Measurements from ENCODE around the gene ZNF761. TPM values are rescaled to one million over a fixed set of nuclear protein-coding genes. Genes with fewer than 3 reads are reported as not detected.
"Not testable (repeated sequence)": the region's sequence is repeated elsewhere in the genome, so short reads cannot be mapped to it uniquely, and the experiment has no call there.

Gene ZNF761
- total and polyA plus RNA-seq, 2 experiments from 2014 or later, result 11.3 to 11.7 TPM

DNA sequence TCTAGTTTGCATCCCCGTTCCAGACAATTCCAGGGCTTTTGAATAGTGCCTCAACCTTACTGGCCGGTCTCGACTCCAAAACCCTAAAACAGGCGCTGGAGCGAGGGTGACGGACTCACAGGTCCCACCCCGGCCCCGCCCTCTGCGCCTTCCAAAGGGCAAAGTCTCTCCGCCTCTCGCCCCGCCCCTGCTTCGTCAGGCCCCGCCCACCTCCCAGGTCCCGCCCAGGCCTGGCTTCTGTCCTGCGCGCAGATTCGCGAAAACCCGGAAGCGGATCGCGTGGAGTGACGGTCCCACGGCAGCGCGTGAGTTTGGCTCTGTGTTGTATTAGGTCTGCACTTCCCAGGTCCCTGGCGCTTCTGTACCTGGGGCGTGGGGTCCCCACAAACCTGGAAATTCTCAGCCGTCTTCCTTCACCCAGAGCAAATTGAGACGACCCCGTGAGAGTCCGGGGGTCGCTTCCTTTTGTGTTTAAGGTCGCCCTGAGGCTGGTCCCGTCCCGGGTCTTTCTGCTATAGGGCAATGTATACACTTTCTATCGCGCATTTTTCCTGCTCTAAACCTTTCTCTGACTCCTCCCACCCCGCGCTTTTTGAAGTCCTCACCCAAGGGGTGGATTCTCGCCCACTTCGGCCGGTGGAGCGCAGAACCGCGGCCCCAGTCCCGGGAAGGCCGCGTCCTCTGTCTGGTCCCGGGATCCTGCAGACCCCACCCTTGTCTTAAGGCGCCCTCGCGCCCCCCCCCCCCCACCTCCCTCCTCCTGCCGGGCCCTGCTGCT, 35.9 kb downstream of the ZNF761 start, which contains the start of gene ZNF813:
Gene ZNF813, plus strand, starts transcription at position 249 of the 778 bp plus-strand sequence. CDS start 16,090 bp downstream, outside the sequence.
- H3K27me3 ChIP-seq, result no peaks in the 10 kb centered on the region
- H3K4me3 ChIP-seq, result peak within 1 kb of the TSS; percentile 96
- peak within 1 kb of the TSS; percentile 97 for H3K27ac ChIP-seq
- H3K9me3 ChIP-seq (ENCODE audit: low read depth), result no peaks in the 10 kb centered on the region
- peaks cover 17% of the 10 kb centered on the region for H3K4me1 ChIP-seq (ENCODE audit: low read depth)
- no peaks in the 10 kb centered on the region for H3K36me3 ChIP-seq
- DNase-seq (ENCODE audit: low read depth in 1 of 2, low spot score in 1 of 2), result peak; percentile 91 to 96
- TF ChIP-seq, protein P1, sequence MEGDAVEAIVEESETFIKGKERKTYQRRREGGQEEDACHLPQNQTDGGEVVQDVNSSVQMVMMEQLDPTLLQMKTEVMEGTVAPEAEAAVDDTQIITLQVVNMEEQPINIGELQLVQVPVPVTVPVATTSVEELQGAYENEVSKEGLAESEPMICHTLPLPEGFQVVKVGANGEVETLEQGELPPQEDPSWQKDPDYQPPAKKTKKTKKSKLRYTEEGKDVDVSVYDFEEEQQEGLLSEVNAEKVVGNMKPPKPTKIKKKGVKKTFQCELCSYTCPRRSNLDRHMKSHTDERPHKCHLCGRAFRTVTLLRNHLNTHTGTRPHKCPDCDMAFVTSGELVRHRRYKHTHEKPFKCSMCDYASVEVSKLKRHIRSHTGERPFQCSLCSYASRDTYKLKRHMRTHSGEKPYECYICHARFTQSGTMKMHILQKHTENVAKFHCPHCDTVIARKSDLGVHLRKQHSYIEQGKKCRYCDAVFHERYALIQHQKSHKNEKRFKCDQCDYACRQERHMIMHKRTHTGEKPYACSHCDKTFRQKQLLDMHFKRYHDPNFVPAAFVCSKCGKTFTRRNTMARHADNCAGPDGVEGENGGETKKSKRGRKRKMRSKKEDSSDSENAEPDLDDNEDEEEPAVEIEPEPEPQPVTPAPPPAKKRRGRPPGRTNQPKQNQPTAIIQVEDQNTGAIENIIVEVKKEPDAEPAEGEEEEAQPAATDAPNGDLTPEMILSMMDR (IDR thresholded peaks at IDR 0.05; ENCODE audit: low read depth, low read length), result no peak

DNA sequence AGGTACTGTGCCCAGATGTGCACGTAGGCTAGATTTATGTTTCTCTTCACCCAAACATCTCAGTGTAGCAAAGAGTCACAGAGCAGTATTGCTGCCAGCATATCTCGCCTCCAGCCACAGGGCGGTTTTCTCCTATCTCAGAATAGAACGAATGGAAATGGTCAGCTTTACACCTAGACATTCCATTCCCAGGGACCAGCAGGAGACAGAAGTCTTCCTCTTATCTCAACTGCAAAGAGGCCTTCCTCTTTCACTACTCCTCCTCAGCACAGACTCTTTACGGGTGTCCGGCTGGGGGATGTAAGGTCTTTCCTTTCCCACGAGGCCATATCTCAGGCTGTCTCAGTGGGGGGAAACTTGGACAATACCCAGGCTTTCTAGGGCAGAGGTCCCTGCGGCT, 36.8 kb downstream of the ZNF761 start:
- Histone ChIP-seq H3K4me1 (ENCODE audit: low read depth) (peaks cover 17% of the 10 kb centered on the region), H3K27ac (peak overlapping the region; percentile 97), H3K4me3 (peak overlapping the region; percentile 96)
- H3K36me3 ChIP-seq; H3K9me3 ChIP-seq (ENCODE audit: low read depth); H3K27me3 ChIP-seq: not testable (repeated sequence)
- peak in 1 of 2 donors; percentile 17 for DNase-seq (ENCODE audit: low read depth in 1 of 2, low spot score in 1 of 2)

DNA sequence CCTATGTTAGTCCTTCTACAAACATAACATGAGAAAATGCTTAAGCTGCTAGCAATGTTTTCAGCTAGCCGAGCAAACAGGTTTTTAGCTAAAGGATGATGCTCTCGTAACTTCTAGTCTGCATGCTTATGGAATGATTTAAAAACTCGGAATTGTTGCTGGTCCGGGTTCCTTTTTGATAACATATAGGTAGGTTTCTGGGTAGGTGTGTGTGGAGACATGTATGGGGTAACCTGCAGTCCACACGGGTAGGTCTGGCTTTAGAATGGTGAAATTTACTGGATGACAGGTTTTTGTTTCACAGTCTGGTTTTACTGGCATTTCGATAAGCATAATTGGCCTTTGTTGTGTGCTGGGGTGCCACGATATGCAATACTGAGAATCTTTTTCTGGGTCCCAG, 40.1 kb downstream of the ZNF761 start:
- Histone ChIP-seq H3K27me3 (no peaks in the 10 kb centered on the region), H3K9me3 (ENCODE audit: low read depth) (no peaks in the 10 kb centered on the region), H3K27ac (no peak overlapping the region), H3K4me1 (ENCODE audit: low read depth) (peaks cover 17% of the 10 kb centered on the region), H3K4me3 (no peak overlapping the region), H3K36me3 (no peaks in the 10 kb centered on the region)
- TF ChIP-seq, protein P1 (IDR thresholded peaks at IDR 0.05; ENCODE audit: low read depth, low read length), result no peak
- DNase-seq (ENCODE audit: low read depth in 1 of 2, low spot score in 1 of 2), result no peak

DNA sequence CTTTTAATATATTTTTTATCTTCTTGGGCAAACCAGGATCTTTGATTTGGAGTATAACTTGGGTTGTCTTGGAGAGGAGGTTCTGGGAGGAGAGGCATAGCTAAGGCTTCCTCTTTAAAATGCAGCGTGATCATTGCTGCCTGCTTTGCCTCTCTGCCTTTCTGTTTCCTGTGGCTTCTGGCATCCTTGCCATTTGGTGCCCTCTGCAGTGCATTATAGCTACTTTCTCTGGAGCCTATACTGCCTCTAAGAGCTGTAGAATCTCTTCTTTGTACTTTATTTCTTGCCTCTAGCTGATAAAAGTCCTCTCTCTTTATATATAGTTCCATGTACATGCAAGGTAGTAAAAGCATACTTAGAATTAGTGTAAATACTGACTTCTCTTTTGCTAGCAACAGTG, 43.0 kb downstream of the ZNF761 start:
- not testable (repeated sequence) for H3K4me3 ChIP-seq; H3K27me3 ChIP-seq; H3K27ac ChIP-seq; H3K4me1 ChIP-seq (ENCODE audit: low read depth); DNase-seq (ENCODE audit: low read depth in 1 of 2, low spot score in 1 of 2); H3K36me3 ChIP-seq; H3K9me3 ChIP-seq (ENCODE audit: low read depth)

DNA sequence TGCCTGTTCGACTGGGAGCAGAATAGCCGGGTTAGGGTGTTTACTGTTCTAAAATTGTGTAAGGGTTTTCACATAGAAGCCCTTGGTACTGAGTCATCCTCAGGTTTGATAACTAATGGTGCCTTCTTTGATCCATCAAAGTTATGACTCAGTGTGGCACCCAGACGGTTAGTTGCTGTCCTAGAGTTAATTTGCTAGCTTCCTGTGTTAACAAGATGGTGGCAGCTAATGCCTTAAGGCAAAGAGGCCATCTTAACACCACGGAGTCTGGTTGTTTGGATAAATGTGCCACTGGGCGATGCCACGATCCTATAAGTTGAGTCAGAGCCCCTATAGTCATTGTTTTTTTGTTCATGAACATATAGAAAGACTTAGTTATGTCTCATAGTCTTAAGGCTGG, 43.7 kb downstream of the ZNF761 start:
- H3K27ac ChIP-seq, result not testable (repeated sequence)

DNA sequence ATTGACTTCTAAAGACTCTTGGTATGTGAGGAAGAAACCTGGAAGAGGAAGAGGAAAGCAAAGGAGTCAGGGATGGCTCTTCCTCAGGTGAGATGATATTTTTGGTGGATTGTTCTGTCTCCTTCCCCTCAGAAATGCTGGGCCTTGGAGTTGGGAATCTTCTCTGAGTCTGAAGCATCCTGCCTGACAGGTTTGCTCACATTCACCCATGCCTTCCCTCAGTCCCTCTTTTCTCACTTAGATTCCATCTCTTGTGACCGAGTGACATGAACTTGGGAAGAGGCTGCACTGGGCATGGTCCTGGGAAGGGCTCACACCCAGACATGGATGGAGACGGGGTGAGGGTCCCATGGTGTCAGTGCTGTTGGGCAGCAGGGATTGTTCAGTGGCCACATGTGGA, 52.0 kb downstream of the ZNF761 start:
- not testable (repeated sequence) for H3K27ac ChIP-seq; DNase-seq (ENCODE audit: low read depth in 1 of 2, low spot score in 1 of 2); H3K9me3 ChIP-seq (ENCODE audit: low read depth); H3K4me3 ChIP-seq; H3K27me3 ChIP-seq; H3K36me3 ChIP-seq; H3K4me1 ChIP-seq (ENCODE audit: low read depth)

More for the DNA sequence above, 43.7 kb downstream of the ZNF761 start:
- not testable (repeated sequence) for H3K4me3 ChIP-seq; DNase-seq (ENCODE audit: low read depth in 1 of 2, low spot score in 1 of 2); H3K9me3 ChIP-seq (ENCODE audit: low read depth); H3K36me3 ChIP-seq; H3K4me1 ChIP-seq (ENCODE audit: low read depth); H3K27me3 ChIP-seq

DNA sequence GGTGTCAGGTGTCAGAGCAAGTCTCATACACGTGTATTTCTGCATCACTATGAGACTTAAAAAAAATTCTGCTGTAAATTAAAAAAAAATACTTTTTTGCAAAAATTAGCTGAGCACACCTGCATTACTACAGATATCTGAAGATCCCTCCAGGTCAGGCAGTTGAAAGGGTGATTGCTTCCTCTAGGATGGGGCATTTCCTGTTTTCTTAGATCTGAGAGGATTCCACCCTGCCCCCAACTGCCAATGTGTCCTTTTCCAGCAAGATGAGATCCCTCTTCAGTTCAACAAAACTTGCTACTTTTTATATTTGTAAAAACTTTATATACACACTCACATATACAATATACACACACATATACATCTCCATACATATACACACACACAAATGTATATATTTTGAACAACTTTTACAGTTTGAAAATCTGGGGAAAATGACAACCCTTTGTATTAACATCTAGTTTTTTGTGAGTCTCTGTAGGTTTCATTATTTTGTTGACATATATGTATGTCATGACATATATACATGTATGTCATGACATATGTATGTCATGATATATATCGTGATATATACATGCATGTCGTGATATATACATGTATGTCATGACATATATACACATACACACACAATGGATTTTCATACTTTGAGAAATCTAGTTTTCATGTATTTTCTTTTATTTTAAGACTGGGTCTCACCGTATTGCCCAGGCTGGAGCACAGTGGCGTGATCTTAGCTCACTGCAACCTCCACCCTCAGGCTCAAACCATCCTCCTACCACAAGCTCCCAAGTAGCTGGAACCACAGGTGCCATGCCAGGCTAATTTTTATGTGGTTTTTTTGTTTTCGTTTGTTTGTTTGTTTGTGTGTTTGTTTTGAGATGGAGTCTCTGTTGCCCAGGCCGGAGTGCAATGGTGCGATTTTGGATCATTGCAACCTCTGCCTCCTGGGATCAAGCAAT, 53.5 kb downstream of the ZNF761 start:
- no peaks in the 10 kb centered on the region for H3K9me3 ChIP-seq (ENCODE audit: low read depth)
- TF ChIP-seq, protein P1 (IDR thresholded peaks at IDR 0.05; ENCODE audit: low read depth, low read length), result no peak
- DNase-seq (ENCODE audit: low read depth in 1 of 2, low spot score in 1 of 2), result no peak
- no peaks in the 10 kb centered on the region for H3K27me3 ChIP-seq
- peaks cover 9% of the 10 kb centered on the region for H3K36me3 ChIP-seq
- H3K4me3 ChIP-seq, result no peak overlapping the region
- no peak overlapping the region for H3K27ac ChIP-seq
- H3K4me1 ChIP-seq (ENCODE audit: low read depth), result no peaks in the 10 kb centered on the region

Measured in cardiac muscle cell (in vitro differentiated cells and primary cell).